Endothelial cell of umbilical vein (primary cell): ENCODE data around the gene APOO. TPM values are rescaled to one million over a fixed set of nuclear protein-coding genes. Genes with fewer than 3 reads are reported as not detected.

Source experiments
- BruUV-seq: library from RNA; stranded (reverse); fragments of 400-500 nt; replicated peaks from 2 replicates; lab custom pipeline; 2021; lab: Mats Ljungman, UMichigan
- CTCF ChIA-PET: fragments of 300-600, 350-600 bp; sonication (Branson Sonifier 250); formaldehyde crosslinking; loops from one replicate; lab custom pipeline; 2021; ENCODE audit warnings: antibody characterized with exemption, inconsistent platforms; lab: Charles Lee
- POLR2A ChIA-PET: fragments of 300-600, 350-600 bp; sonication (Branson Sonifier 250); formaldehyde crosslinking; loops from one replicate; lab custom pipeline; 2021; ENCODE audit warnings: antibody characterized with exemption, inconsistent platforms; lab: Charles Lee
- DNase-seq: peaks from one replicate; pipeline ENCODE4 v3.0.0-alpha.2; 2011; ENCODE audit warnings: low read depth, low spot score
- FAIRE-seq: peaks from 2 replicates; lab custom pipeline; 2011; peaks lifted over from hg19 to GRCh38; lab: Jason Lieb, UNC
- H2AFZ ChIP-seq: 2 replicates; pipeline ENCODE4 v1.6.0; 2012; ENCODE audit warnings: low read depth, low read length, control low read depth, inconsistent platforms
- H3K27ac ChIP-seq: 2 replicates; pipeline ENCODE4 v1.5.1; 2011; ENCODE audit warnings: low read depth, mild to moderate bottlenecking, control low read depth, low read length, moderate library complexity; ENCODE audit not compliant: insufficient read depth
- H3K27me3 ChIP-seq, 2 experiments: 2 replicates each; pipeline versions ENCODE4 v1.6.0 to v1.6.1; 2011; ENCODE audit warnings: low read length in 2 of 2, mixed read lengths in 1 of 2; ENCODE audit not compliant: control insufficient read depth in 2 of 2, insufficient read depth in 2 of 2
- H3K36me3 ChIP-seq, 2 experiments: 2 replicates in 1 of 2; 3 replicates in 1 of 2; pipeline ENCODE4 v1.5.1; 2011; ENCODE audit warnings: low read length in 2 of 2, mild to moderate bottlenecking in 1 of 2, moderate library complexity in 1 of 2; ENCODE audit not compliant: control insufficient read depth in 2 of 2, insufficient read depth in 2 of 2; ENCODE audit errors: extremely low read depth in 1 of 2
- H3K4me1 ChIP-seq: 3 replicates; pipeline ENCODE4 v1.5.1; 2011; ENCODE audit warnings: mild to moderate bottlenecking, low read length; ENCODE audit not compliant: control insufficient read depth, insufficient read depth; ENCODE audit errors: extremely low read depth
- H3K4me2 ChIP-seq: 2 replicates; pipeline ENCODE4 v1.6.1; 2011; ENCODE audit warnings: low read length, control low read depth, mixed read lengths; ENCODE audit not compliant: insufficient read depth
- H3K4me3 ChIP-seq, 3 experiments: fragments of 200-600 bp in 1 of 3; sonication (generic), shearing (Covaris generic) in 1 of 3; replicated peaks in 1 of 3; 2 replicates each; pipeline ENCODE4 v1.5.1; 2011 to 2016; ENCODE audit warnings: control low read depth in 3 of 3, low read length in 3 of 3, mild to moderate bottlenecking in 2 of 3, inconsistent platforms in 1 of 3, low read depth in 1 of 3, moderate library complexity in 1 of 3; ENCODE audit not compliant: insufficient read depth in 1 of 3
- H3K79me2 ChIP-seq: 2 replicates; pipeline ENCODE4 v1.6.0; 2012; ENCODE audit warnings: low read length, inconsistent platforms; ENCODE audit not compliant: control insufficient read depth, insufficient read depth
- H3K9ac ChIP-seq: replicated peaks from 2 replicates; pipeline ENCODE3; 2011; ENCODE audit warnings: low read length, control low read depth; ENCODE audit not compliant: insufficient read depth; ENCODE audit errors: extremely low read depth
- H3K9me1 ChIP-seq: replicated peaks from 3 replicates; pipeline ENCODE4 v1.6.0; 2011; ENCODE audit warnings: mild to moderate bottlenecking, low read length; ENCODE audit not compliant: control insufficient read depth, insufficient read depth; ENCODE audit errors: extremely low read depth
- H3K9me3 ChIP-seq: replicated peaks from 2 replicates; pipeline ENCODE4 v1.5.1; 2012; ENCODE audit warnings: low read length, inconsistent platforms; ENCODE audit not compliant: control insufficient read depth, insufficient read depth
- H4K20me1 ChIP-seq: replicated peaks from 2 replicates; pipeline ENCODE3; 2011; ENCODE audit warnings: mild to moderate bottlenecking, low read length; ENCODE audit not compliant: control insufficient read depth, insufficient read depth; ENCODE audit errors: extremely low read depth
- JUN ChIP-seq: IDR thresholded peaks from 2 replicates; pipeline ENCODE4 v1.6.1; 2011; ENCODE audit warnings: borderline replicate concordance, low read depth; ENCODE audit not compliant: insufficient read length, insufficient read depth
- MAX ChIP-seq: IDR thresholded peaks from 2 replicates; pipeline ENCODE4 v1.6.1; 2011; ENCODE audit not compliant: insufficient read depth, insufficient read length
- MYC ChIP-seq: IDR thresholded peaks from one replicate; pipeline ENCODE4 v1.6.1; 2011; ENCODE audit warnings: mild to moderate bottlenecking, low read depth, low read length
- POLR2AphosphoS5 ChIP-seq: IDR thresholded peaks from 2 replicates; pipeline ENCODE4 v1.6.1; 2012; ENCODE audit warnings: low read depth, mild to moderate bottlenecking, control low read depth, low read length, moderate library complexity; ENCODE audit not compliant: insufficient read depth
- dilution Hi-C: fragments of 300-500 bp; cut with MboI; formaldehyde crosslinking; loops from one replicate; pipeline ENCODE4 v1.15.0; 2019; ENCODE audit warnings: low sequenced_read_pairs; ENCODE audit not compliant: extremely low pct_ligation_motif_present
- intact Hi-C: fragments of 100-400 bp; cut with micrococcal nuclease; formaldehyde crosslinking; loops from one replicate; pipeline ENCODE4 v1.10.0; 2022
- polyA plus RNA-seq, 4 experiments: library from polyadenylated mRNA; depleted of rRNA in 3 of 4; stranded (reverse) in 3 of 4; unstranded in 1 of 4; fragments of >200 nt; gene quantifications; 2 replicates each; pipeline versions ENCODE4 v1.2.1 to v1.2.3, GENCODE V29; 2011 to 2012; ENCODE audit warnings: missing spikeins in 1 of 4
- total RNA-seq: library from RNA; stranded (reverse); gene quantifications from 2 replicates; pipeline ENCODE4 v1.2.3, GENCODE V29; 2021
- TF ChIP-seq, protein P1 (sequence below), 2 donors: IDR thresholded peaks; 1 replicate in 1 of 2; 2 replicates in 1 of 2; pipeline ENCODE4 v1.5.1; 2011; ENCODE audit warnings: low read length in 2 of 2, mild to moderate bottlenecking in 2 of 2, moderate library complexity in 2 of 2, control low read depth in 1 of 2, inconsistent platforms in 1 of 2, low read depth in 1 of 2; ENCODE audit not compliant: insufficient read depth in 1 of 2; ENCODE audit errors: extremely low read depth in 1 of 2

APOO gene
- total and polyA plus RNA-seq, 2 donors (not counting 3 experiments of a cell fraction or from before 2014, with no cell fraction given), result 9.8 to 24.3 TPM

- intact Hi-C loops, result no loop called here
- no peaks in the 10 kb centered on the region for H4K20me1 ChIP-seq
- no TSS peak for BruUV-seq
Measured at GRCh38 chrX:23790155-23790497, 117.6 kb downstream of the APOO start.

DNA sequence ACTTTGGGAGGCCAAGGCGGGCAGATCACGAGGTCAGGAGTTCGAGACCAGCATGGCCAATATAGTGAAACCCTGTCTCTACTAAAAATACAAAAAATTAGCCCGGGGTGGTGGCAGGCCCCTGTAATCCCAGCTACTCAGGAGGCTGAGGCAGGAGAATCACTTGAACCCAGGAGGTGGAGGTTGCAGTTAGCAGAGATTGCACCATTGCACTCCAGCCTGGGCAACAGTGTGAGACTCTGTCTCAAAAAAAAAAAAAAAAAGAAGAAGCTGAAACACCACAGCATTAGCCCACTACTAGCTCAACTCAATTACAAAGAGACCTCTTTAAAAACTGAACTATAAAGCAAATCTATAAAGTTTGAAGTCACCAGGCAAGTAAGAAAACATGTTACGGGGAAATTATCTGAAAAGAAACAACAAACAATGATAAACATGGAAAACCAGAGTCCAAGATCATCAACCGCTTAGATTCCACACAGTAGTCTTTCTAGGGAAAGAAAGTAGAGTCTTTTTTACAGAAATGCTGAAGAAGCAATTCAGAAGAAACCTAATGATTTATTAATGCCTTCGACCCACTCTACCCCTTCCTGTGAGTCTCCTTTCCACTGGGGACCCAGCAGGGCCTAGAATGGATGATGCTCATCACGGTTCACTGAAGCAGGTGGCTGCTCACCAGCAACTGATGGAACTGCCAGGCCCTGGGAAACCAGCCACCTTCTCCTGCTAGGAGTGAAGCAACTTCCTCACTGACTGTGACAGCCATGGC, 118.2 kb downstream of the APOO start:
- DNase-seq (no peak), FAIRE-seq (no peak)
- Histone ChIP-seq H3K36me3 (peaks cover 2 to 3% of the 10 kb centered on the region in 2 experiments), H3K4me1 (peaks cover 9% of the 10 kb centered on the region), H3K4me2 (no peak overlapping the region), H3K27me3 (no peaks in the 10 kb centered on the region), H3K9me3 (no peaks in the 10 kb centered on the region), H3K9me1 (no peaks in the 10 kb centered on the region), H3K27ac (no peak overlapping the region), H2AFZ (no peak overlapping the region), H3K4me3 (no peak overlapping the region), H3K79me2 (peaks cover 6% of the 10 kb centered on the region), H3K9ac (no peak overlapping the region), H4K20me1 (no peaks in the 10 kb centered on the region)
- TF ChIP-seq MAX, result no peak
- TF ChIP-seq JUN, result no peak
- no peak for TF ChIP-seq MYC
- TF ChIP-seq, protein P1, sequence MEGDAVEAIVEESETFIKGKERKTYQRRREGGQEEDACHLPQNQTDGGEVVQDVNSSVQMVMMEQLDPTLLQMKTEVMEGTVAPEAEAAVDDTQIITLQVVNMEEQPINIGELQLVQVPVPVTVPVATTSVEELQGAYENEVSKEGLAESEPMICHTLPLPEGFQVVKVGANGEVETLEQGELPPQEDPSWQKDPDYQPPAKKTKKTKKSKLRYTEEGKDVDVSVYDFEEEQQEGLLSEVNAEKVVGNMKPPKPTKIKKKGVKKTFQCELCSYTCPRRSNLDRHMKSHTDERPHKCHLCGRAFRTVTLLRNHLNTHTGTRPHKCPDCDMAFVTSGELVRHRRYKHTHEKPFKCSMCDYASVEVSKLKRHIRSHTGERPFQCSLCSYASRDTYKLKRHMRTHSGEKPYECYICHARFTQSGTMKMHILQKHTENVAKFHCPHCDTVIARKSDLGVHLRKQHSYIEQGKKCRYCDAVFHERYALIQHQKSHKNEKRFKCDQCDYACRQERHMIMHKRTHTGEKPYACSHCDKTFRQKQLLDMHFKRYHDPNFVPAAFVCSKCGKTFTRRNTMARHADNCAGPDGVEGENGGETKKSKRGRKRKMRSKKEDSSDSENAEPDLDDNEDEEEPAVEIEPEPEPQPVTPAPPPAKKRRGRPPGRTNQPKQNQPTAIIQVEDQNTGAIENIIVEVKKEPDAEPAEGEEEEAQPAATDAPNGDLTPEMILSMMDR (IDR thresholded peaks at IDR 0.05; ENCODE audit: extremely low read depth in 1 of 2, insufficient read depth in 1 of 2, low read depth in 1 of 2, low read length in 2 of 2), result no peak
- dilution Hi-C loops (no loop called here), intact Hi-C loops (loop anchor here (10.0 kb wide), 1 partner anchor 95 kb away; no protein-coding TSS in a partner anchor)
- POLR2A ChIA-PET, result no interaction called here
- CTCF ChIA-PET, result no interaction called here
- no TSS peak for BruUV-seq

More at GRCh38 chrX:23790155-23790497, 117.6 kb downstream of the APOO start:
- no peaks in the 10 kb centered on the region for H3K9me3 ChIP-seq
- POLR2A ChIA-PET, result no interaction called here
- H3K4me3 ChIP-seq, result no peak overlapping the region
- H3K79me2 ChIP-seq, result peaks cover under 1% of the 10 kb centered on the region
- no peak overlapping the region for H3K27ac ChIP-seq
- H3K9me1 ChIP-seq, result no peaks in the 10 kb centered on the region
- H3K27me3 ChIP-seq, result no peaks in the 10 kb centered on the region
- no peak overlapping the region for H3K4me2 ChIP-seq
- no peak overlapping the region for H3K9ac ChIP-seq
- no peak overlapping the region for H2AFZ ChIP-seq
- no peak for FAIRE-seq
- dilution Hi-C loops, result no loop called here
- no peak for DNase-seq
- peaks cover 2 to 3% of the 10 kb centered on the region in 2 experiments for H3K36me3 ChIP-seq
- CTCF ChIA-PET, result no interaction called here
- H3K4me1 ChIP-seq, result peaks cover 4% of the 10 kb centered on the region
- TF ChIP-seq, protein P1 (IDR thresholded peaks at IDR 0.05; ENCODE audit: extremely low read depth in 1 of 2, insufficient read depth in 1 of 2, low read depth in 1 of 2, low read length in 2 of 2), result no peak
- no peak for TF ChIP-seq JUN
- no peak for TF ChIP-seq POLR2AphosphoS5
- TF ChIP-seq MYC, result no peak
